Measurements from ENCODE around the gene SPATA1. TPM values are rescaled to one million over a fixed set of nuclear protein-coding genes. Genes with fewer than 3 reads are reported as not detected.

Gene SPATA1
- polyA plus RNA-seq, 3 donors, result 1.7 to 2.0 (median 2.0) TPM

- no peak for DNase-seq (ENCODE audit: low read depth in 3 of 3, low spot score in 2 of 3)
These were observed 2.3 kb downstream of the SPATA1 start for GRCh38 chr1:84508510-84508909.

GRCh38 chr1:84509029-84509428 is 2.8 kb downstream of the SPATA1 start:
- no peak for DNase-seq (ENCODE audit: low read depth in 3 of 3, low spot score in 2 of 3)

GRCh38 chr1:84510165-84510564 is 4.0 kb downstream of the SPATA1 start:
- no peak for DNase-seq (ENCODE audit: low read depth in 3 of 3, low spot score in 2 of 3)

- no peak for DNase-seq (ENCODE audit: low read depth in 3 of 3, low spot score in 2 of 3)
These were observed 4.5 kb downstream of the SPATA1 start for GRCh38 chr1:84510668-84511067.

- DNase-seq (ENCODE audit: low read depth in 3 of 3, low spot score in 2 of 3), result no peak
These were observed 18.4 kb downstream of the SPATA1 start for GRCh38 chr1:84524590-84524989.

GRCh38 chr1:84525779-84526178 is 19.6 kb downstream of the SPATA1 start:
- DNase-seq (ENCODE audit: low read depth in 3 of 3, low spot score in 2 of 3), result no peak

- DNase-seq (ENCODE audit: low read depth in 3 of 3, low spot score in 2 of 3), result no peak
These were observed 32.4 kb downstream of the SPATA1 start for GRCh38 chr1:84538599-84538998.

- DNase-seq (ENCODE audit: low read depth in 3 of 3, low spot score in 2 of 3), result no peak
These were observed 33.8 kb downstream of the SPATA1 start for GRCh38 chr1:84539972-84540371.

GRCh38 chr1:84540759-84541158 is 34.6 kb downstream of the SPATA1 start:
- DNase-seq (ENCODE audit: low read depth in 3 of 3, low spot score in 2 of 3), result peak in 2 of 3 donors; percentile 15 to 36

- no peak for DNase-seq (ENCODE audit: low read depth in 3 of 3, low spot score in 2 of 3)
These were observed 35.5 kb downstream of the SPATA1 start for GRCh38 chr1:84541679-84542078.

- DNase-seq (ENCODE audit: low read depth in 3 of 3, low spot score in 2 of 3), result no peak
These were observed 44.6 kb downstream of the SPATA1 start for GRCh38 chr1:84550826-84551225.

GRCh38 chr1:84569216-84569615 is 63.0 kb downstream of the SPATA1 start:
- no peak for DNase-seq (ENCODE audit: low read depth in 3 of 3, low spot score in 2 of 3)

GRCh38 chr1:84570436-84571149 is 64.4 kb downstream of the SPATA1 start:
- no peak for DNase-seq (ENCODE audit: low read depth in 3 of 3, low spot score in 2 of 3)

GRCh38 chr1:84571150-84571535 is 65.0 kb downstream of the SPATA1 start:
- no peak for DNase-seq (ENCODE audit: low read depth in 3 of 3, low spot score in 2 of 3)

- peak in 2 of 3 donors; percentile 0 to 8 for DNase-seq (ENCODE audit: low read depth in 3 of 3, low spot score in 2 of 3)
These were observed 67.3 kb downstream of the SPATA1 start for GRCh38 chr1:84573481-84573966.

- peak in 2 of 3 donors; percentile 60 to 68 for DNase-seq (ENCODE audit: low read depth in 3 of 3, low spot score in 2 of 3)
These were observed 68.0 kb downstream of the SPATA1 start, which contains the start of gene CTBS for GRCh38 chr1:84573967-84574842. Gene CTBS (minus strand): TSS chr1:84574440. CDS start chr1:84574415, 25 bp downstream.

- DNase-seq (ENCODE audit: low read depth in 3 of 3, low spot score in 2 of 3), result no peak
These were observed 68.8 kb downstream of the SPATA1 start for GRCh38 chr1:84574936-84575335.

- no peak for DNase-seq (ENCODE audit: low read depth in 3 of 3, low spot score in 2 of 3)
These were observed 75.5 kb downstream of the SPATA1 start for GRCh38 chr1:84581648-84582047.

- peak in 1 of 3 donors; percentile 8 for DNase-seq (ENCODE audit: low read depth in 3 of 3, low spot score in 2 of 3)
These were observed 76.8 kb downstream of the SPATA1 start for GRCh38 chr1:84582802-84583587.

GRCh38 chr1:84583648-84584047 is 77.5 kb downstream of the SPATA1 start:
- no peak for DNase-seq (ENCODE audit: low read depth in 3 of 3, low spot score in 2 of 3)

GRCh38 chr1:84584126-84584525 is 77.9 kb downstream of the SPATA1 start:
- no peak for DNase-seq (ENCODE audit: low read depth in 3 of 3, low spot score in 2 of 3)
